RWPE2 (cell line): ENCODE measurements around the gene INAFM1.
A peak's percentile ranks its signal among the peaks of the same experiment; 100 is the strongest.

ENCODE experiments used
- ATAC-seq: fragments of 200-7000 bp; cut with Tn5 transposase; 3 replicates; pipeline ENCODE4 v1.9.1; 2021; ENCODE audit warnings: low read depth
- DNase-seq: peaks from one replicate; pipeline ENCODE4 v3.0.0-alpha.2; 2020; ENCODE audit warnings: low spot score
- H3K27ac ChIP-seq: fragments of 450-650 bp; 2 replicates; pipeline ENCODE4 v1.5.1; 2017; ENCODE audit warnings: mild to moderate bottlenecking; ENCODE audit not compliant: poor library complexity, severe bottlenecking
- H3K27me3 ChIP-seq: fragments of 250-450 bp; sonication (Bioruptor Pico); 2 replicates; pipeline ENCODE4 v1.5.1; 2021; ENCODE audit warnings: mild to moderate bottlenecking, moderate library complexity; ENCODE audit not compliant: insufficient read depth, poor library complexity, severe bottlenecking
- H3K36me3 ChIP-seq: fragments of 250-450 bp; sonication (Bioruptor Pico); 2 replicates; pipeline ENCODE4 v1.5.1; 2020; ENCODE audit warnings: low read depth, mild to moderate bottlenecking, moderate library complexity
- H3K4me1 ChIP-seq: fragments of 250-450 bp; sonication (Bioruptor Pico); 2 replicates; pipeline ENCODE4 v1.5.1; 2021; ENCODE audit warnings: mild to moderate bottlenecking, moderate library complexity; ENCODE audit not compliant: insufficient read depth, poor library complexity, severe bottlenecking
- H3K4me3 ChIP-seq: fragments of 250-450 bp; sonication (Bioruptor Pico); 2 replicates; pipeline ENCODE4 v1.5.1; 2021; ENCODE audit warnings: mild to moderate bottlenecking, moderate library complexity; ENCODE audit not compliant: severe bottlenecking
- H3K9me3 ChIP-seq: fragments of 250-450 bp; sonication (Bioruptor Pico); 2 replicates; pipeline ENCODE4 v1.5.1; 2021; ENCODE audit warnings: mild to moderate bottlenecking, moderate library complexity; ENCODE audit not compliant: severe bottlenecking
- CTCF ChIP-seq: fragments of 450-650 bp; IDR thresholded peaks from one replicate; pipeline ENCODE4 v1.5.1; 2017; ENCODE audit warnings: mild to moderate bottlenecking, moderate library complexity; ENCODE audit not compliant: poor library complexity, severe bottlenecking

The INAFM1 gene

GRCh38 chr19:47305309-47305751 is 30.6 kb downstream of the INAFM1 start:
- Histone ChIP-seq H3K27ac (no peak overlapping the region), H3K27me3 (no peaks in the 10 kb centered on the region), H3K36me3 (no peaks in the 10 kb centered on the region), H3K4me1 (peaks cover 3% of the 10 kb centered on the region), H3K9me3 (no peaks in the 10 kb centered on the region), H3K4me3 (no peak overlapping the region)
- DNase-seq (no peak), ATAC-seq (peak; percentile 67; the same call in 2 of the 3 replicates)
- peak; percentile 96 for TF ChIP-seq CTCF

- Histone ChIP-seq H3K4me1 (peaks cover 6% of the 10 kb centered on the region), H3K27me3 (no peaks in the 10 kb centered on the region), H3K36me3 (no peaks in the 10 kb centered on the region), H3K4me3 (no peak overlapping the region), H3K9me3 (no peaks in the 10 kb centered on the region), H3K27ac (no peak overlapping the region)
- DNase-seq (no peak), ATAC-seq (no peak)
- no peak for TF ChIP-seq CTCF
Measured at GRCh38 chr19:47306303-47306702, 31.6 kb downstream of the INAFM1 start.

- no peaks in the 10 kb centered on the region for H3K27me3 ChIP-seq
- H3K27ac ChIP-seq: no peak overlapping the region
- no peak for TF ChIP-seq CTCF
- H3K9me3 ChIP-seq: no peaks in the 10 kb centered on the region
- DNase-seq: no peak
- ATAC-seq: no peak
- H3K36me3 ChIP-seq: no peaks in the 10 kb centered on the region
- no peak overlapping the region for H3K4me3 ChIP-seq
- H3K4me1 ChIP-seq: peaks cover 9% of the 10 kb centered on the region
Measured at GRCh38 chr19:47309038-47309437, 34.4 kb downstream of the INAFM1 start.

GRCh38 chr19:47309608-47310007 is 34.9 kb downstream of the INAFM1 start, which contains the start of gene C5AR1:
Gene C5AR1, plus strand, starts transcription at chr19:47309861. Its CDS starts 35 bp downstream, at chr19:47309896.
- no peak for TF ChIP-seq CTCF
- DNase-seq (no peak), ATAC-seq (no peak)
- H3K4me1 ChIP-seq: peaks cover 9% of the 10 kb centered on the region
- H3K9me3 ChIP-seq: no peaks in the 10 kb centered on the region
- H3K27ac ChIP-seq: peak within 1 kb of the TSS; percentile 7
- H3K4me3 ChIP-seq: no peak within 1 kb of the TSS
- no peaks in the 10 kb centered on the region for H3K27me3 ChIP-seq
- no peaks in the 10 kb centered on the region for H3K36me3 ChIP-seq

- no peak for TF ChIP-seq CTCF
- no peak for ATAC-seq
- Histone ChIP-seq H3K4me1 (peaks cover 9% of the 10 kb centered on the region), H3K27ac (peak overlapping the region; percentile 7), H3K27me3 (no peaks in the 10 kb centered on the region), H3K4me3 (no peak overlapping the region), H3K36me3 (no peaks in the 10 kb centered on the region), H3K9me3 (no peaks in the 10 kb centered on the region)
- DNase-seq: no peak
Measured at GRCh38 chr19:47310323-47310722, 35.6 kb downstream of the INAFM1 start.
